ENCODE data around the gene KCNQ1.

Gene KCNQ1

DNA sequence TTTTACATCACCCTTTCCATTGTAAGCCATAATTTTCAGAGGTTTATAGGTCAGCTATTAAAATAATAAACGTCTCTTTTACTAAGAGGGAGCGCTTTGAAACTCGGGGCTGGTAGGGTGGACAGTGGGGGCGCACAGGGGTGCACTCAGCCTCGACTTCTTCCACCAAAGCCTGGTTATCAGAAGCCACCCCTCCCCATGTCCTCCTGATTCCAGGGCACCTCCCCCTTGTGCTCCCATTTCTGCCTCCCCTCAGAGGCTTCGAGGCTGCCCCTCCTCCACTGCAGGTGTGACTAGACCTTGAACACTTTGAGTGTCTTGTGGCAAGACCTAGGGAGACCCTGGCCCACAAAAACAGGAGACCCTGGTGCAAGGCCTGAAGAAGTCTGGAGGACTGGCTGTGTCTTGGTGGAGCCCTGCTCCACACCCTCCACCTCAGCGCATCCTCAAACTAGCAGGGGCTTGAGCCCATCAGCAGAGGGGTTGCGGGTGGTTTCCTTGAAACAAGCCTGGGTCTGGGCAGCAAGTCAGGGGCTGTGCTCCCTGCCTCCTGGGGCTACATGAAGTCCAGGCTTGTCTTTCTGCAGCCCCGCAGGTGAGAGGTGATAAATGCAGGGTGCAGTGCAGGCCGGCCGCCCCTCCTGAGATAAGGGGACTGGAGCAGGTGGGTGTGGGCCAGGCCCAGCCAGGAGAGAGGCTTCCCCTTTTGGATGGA, 437.7 kb downstream of the KCNQ1 start:
- no peak overlapping the region for H3K27ac ChIP-seq (ENCODE audit: low read depth, low read length)
- H3K4me1 ChIP-seq (ENCODE audit: control insufficient read depth, insufficient read depth, low read length), result peaks cover 24% of the 10 kb centered on the region
- peaks cover 74% of the 10 kb centered on the region for H3K27me3 ChIP-seq (ENCODE audit: control insufficient read depth, insufficient read depth, low read length)
- H3K9me3 ChIP-seq (ENCODE audit: control insufficient read depth, insufficient read depth, low read depth, low read length), result peaks cover 7% of the 10 kb centered on the region
- no peaks in the 10 kb centered on the region for H3K36me3 ChIP-seq (ENCODE audit: control insufficient read depth, insufficient read depth, low read length)
- no peak overlapping the region for H3K4me3 ChIP-seq (ENCODE audit: low read depth, low read length)
- H3K9ac ChIP-seq (ENCODE audit: low read length), result no peak overlapping the region

DNA sequence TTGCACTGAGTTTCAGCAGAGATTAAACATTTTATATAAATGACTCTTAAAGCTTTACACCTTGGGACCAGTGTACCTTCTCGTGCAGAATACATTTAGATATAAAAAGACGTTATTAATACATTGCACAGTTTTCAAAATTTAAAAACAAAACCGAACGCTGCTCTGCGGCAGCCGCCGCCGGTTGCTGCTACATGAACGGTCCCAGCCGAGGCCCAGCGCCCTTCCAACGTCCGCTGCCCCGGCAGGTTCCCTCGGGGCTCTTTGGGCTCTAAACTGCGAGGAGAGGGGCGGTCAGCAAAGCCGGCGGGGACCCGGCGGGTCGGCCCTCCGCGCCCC, 438.8 kb downstream of the KCNQ1 start:
- peaks cover 80% of the 10 kb centered on the region for H3K27me3 ChIP-seq (ENCODE audit: control insufficient read depth, insufficient read depth, low read length)
- H3K4me1 ChIP-seq (ENCODE audit: control insufficient read depth, insufficient read depth, low read length), result peaks cover 26% of the 10 kb centered on the region
- peak overlapping the region; percentile 64 for H3K4me3 ChIP-seq (ENCODE audit: low read depth, low read length)
- H3K9ac ChIP-seq (ENCODE audit: low read length), result no peak overlapping the region
- no peaks in the 10 kb centered on the region for H3K36me3 ChIP-seq (ENCODE audit: control insufficient read depth, insufficient read depth, low read length)
- H3K9me3 ChIP-seq (ENCODE audit: control insufficient read depth, insufficient read depth, low read depth, low read length), result peaks cover 5% of the 10 kb centered on the region
- H3K27ac ChIP-seq (ENCODE audit: low read depth, low read length), result no peak overlapping the region

GRCh38 chr11:2883979-2884815, 439.4 kb downstream of the KCNQ1 start:
- Histone ChIP-seq H3K4me1 (ENCODE audit: control insufficient read depth, insufficient read depth, low read length) (peaks cover 26% of the 10 kb centered on the region), H3K27me3 (ENCODE audit: control insufficient read depth, insufficient read depth, low read length) (peaks cover 76% of the 10 kb centered on the region), H3K9me3 (ENCODE audit: control insufficient read depth, insufficient read depth, low read depth, low read length) (no peaks in the 10 kb centered on the region; the same call in 1 of the 2 replicates), H3K4me3 (ENCODE audit: low read depth, low read length) (peak overlapping the region; percentile 64), H3K36me3 (ENCODE audit: control insufficient read depth, insufficient read depth, low read length) (no peaks in the 10 kb centered on the region), H3K9ac (ENCODE audit: low read length) (no peak overlapping the region), H3K27ac (ENCODE audit: low read depth, low read length) (no peak overlapping the region)

GRCh38 chr11:2885017-2885677, 440.3 kb downstream of the KCNQ1 start:
- peak overlapping the region; percentile 52 for H3K9ac ChIP-seq (ENCODE audit: low read length)
- no peak overlapping the region for H3K27ac ChIP-seq (ENCODE audit: low read depth, low read length)

DNA sequence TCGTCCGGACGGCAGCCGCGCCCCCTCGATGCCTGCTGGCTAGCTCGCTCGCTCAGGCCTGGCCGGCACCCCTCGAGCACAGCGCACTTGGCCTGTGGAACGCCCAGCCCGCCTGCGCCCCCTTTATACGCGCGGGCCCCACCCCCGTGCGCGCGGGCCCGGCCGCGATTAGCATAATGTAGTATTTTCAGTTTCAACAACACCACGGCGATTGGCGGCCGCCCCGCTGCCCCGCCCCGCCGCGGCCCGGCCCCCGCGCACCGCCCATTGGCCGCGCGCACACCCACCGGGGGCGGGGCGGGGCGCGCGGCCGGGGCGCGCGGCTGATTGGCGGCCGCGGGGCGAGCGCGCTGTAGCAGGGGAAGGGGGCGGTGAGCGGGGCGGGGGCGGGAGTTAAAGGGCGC, 440.9 kb downstream of the KCNQ1 start, which contains the start of gene CDKN1C:
Gene CDKN1C, minus strand, starts transcription at position 98 of the 404 bp plus-strand sequence. CDS start 319 bp downstream, outside the sequence.
- H3K4me1 ChIP-seq (ENCODE audit: control insufficient read depth, insufficient read depth, low read length), result peaks cover 27% of the 10 kb centered on the region
- H3K9me3 ChIP-seq (ENCODE audit: control insufficient read depth, insufficient read depth, low read depth, low read length), result no peaks in the 10 kb centered on the region
- no peak within 1 kb of the TSS; the same call in 1 of the 2 replicates for H3K27ac ChIP-seq (ENCODE audit: low read depth, low read length)
- peaks cover 63% of the 10 kb centered on the region for H3K27me3 ChIP-seq (ENCODE audit: control insufficient read depth, insufficient read depth, low read length)
- H3K9ac ChIP-seq (ENCODE audit: low read length), result peak within 1 kb of the TSS; percentile 77
- peak within 1 kb of the TSS; percentile 68 for H3K4me3 ChIP-seq (ENCODE audit: low read depth, low read length)
- no peaks in the 10 kb centered on the region for H3K36me3 ChIP-seq (ENCODE audit: control insufficient read depth, insufficient read depth, low read length)

More at GRCh38 chr11:2885017-2885677, 440.3 kb downstream of the KCNQ1 start:
- Histone ChIP-seq H3K36me3 (ENCODE audit: control insufficient read depth, insufficient read depth, low read length) (no peaks in the 10 kb centered on the region), H3K4me3 (ENCODE audit: low read depth, low read length) (peak overlapping the region; percentile 68), H3K9me3 (ENCODE audit: control insufficient read depth, insufficient read depth, low read depth, low read length) (no peaks in the 10 kb centered on the region), H3K27me3 (ENCODE audit: control insufficient read depth, insufficient read depth, low read length) (peaks cover 68% of the 10 kb centered on the region), H3K4me1 (ENCODE audit: control insufficient read depth, insufficient read depth, low read length) (peaks cover 26% of the 10 kb centered on the region)

GRCh38 chr11:2886191-2886894, 441.5 kb downstream of the KCNQ1 start:
- peak overlapping the region; percentile 44 for H3K4me3 ChIP-seq (ENCODE audit: low read depth, low read length)
- H3K9me3 ChIP-seq (ENCODE audit: control insufficient read depth, insufficient read depth, low read depth, low read length), result no peaks in the 10 kb centered on the region
- no peaks in the 10 kb centered on the region for H3K36me3 ChIP-seq (ENCODE audit: control insufficient read depth, insufficient read depth, low read length)
- peak overlapping the region; percentile 77 for H3K9ac ChIP-seq (ENCODE audit: low read length)
- peaks cover 57% of the 10 kb centered on the region for H3K27me3 ChIP-seq (ENCODE audit: control insufficient read depth, insufficient read depth, low read length)
- no peak overlapping the region; the same call in 1 of the 2 replicates for H3K27ac ChIP-seq (ENCODE audit: low read depth, low read length)
- peaks cover 33% of the 10 kb centered on the region for H3K4me1 ChIP-seq (ENCODE audit: control insufficient read depth, insufficient read depth, low read length)

DNA sequence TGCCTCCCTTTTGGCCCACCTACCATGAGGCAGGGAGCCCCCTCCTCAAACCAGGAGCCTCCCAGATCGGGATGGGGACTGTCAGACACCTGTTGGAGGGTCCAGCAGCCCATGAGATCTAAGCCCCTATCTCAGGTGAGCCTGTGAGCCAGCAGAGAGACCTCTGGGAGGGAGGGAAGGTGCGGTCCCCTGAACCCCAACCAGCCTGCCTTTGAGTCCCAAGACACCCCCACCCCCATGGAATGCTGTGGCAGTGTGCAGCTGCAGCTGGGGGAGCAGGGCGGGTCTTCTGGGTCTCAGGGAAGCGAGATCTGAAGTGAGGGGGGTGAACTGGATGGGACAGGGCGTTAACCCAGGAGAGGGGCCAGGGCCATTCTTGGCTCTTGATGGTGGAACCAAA, 442.1 kb downstream of the KCNQ1 start:
- Histone ChIP-seq H3K36me3 (ENCODE audit: control insufficient read depth, insufficient read depth, low read length) (no peaks in the 10 kb centered on the region), H3K9ac (ENCODE audit: low read length) (no peak overlapping the region), H3K4me3 (ENCODE audit: low read depth, low read length) (no peak overlapping the region), H3K4me1 (ENCODE audit: control insufficient read depth, insufficient read depth, low read length) (peaks cover 39% of the 10 kb centered on the region), H3K9me3 (ENCODE audit: control insufficient read depth, insufficient read depth, low read depth, low read length) (no peaks in the 10 kb centered on the region), H3K27ac (ENCODE audit: low read depth, low read length) (no peak overlapping the region), H3K27me3 (ENCODE audit: control insufficient read depth, insufficient read depth, low read length) (peaks cover 51% of the 10 kb centered on the region)

DNA sequence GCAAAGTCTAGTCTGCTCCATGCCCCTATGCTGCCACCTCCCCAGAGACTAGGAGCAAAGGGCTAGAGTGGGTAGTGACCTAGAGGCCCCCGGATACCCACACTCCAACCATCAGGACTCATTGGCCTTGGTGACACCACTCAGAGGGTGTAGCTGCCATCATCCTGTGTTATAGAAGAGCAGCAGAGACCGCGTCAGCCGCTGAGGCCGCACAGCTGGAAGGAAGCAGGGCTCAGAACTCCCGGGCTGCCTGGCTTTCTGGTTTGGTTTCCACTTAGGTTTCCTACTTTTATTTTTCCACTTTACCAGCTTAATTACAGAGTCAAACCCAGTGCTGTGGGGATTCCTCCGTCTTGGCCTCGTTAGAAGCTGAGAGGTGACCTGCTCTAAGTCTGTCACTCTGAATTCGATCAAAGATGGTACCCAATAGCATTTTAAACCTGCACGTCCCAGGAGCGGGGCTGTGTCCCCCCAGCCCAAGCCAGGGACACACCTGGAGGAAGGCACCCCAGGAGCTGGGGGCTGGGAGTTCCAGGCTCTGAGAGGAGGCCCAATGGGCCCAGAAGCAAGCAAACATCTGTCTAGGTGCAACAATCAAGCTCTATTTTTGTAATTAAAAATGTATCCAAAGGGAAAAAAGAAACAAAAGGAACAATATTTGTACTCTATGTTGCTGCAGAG, 442.8 kb downstream of the KCNQ1 start:
- H3K27ac ChIP-seq (ENCODE audit: low read depth, low read length), result no peak overlapping the region
- H3K4me1 ChIP-seq (ENCODE audit: control insufficient read depth, insufficient read depth, low read length), result peaks cover 43% of the 10 kb centered on the region
- H3K9me3 ChIP-seq (ENCODE audit: control insufficient read depth, insufficient read depth, low read depth, low read length), result no peaks in the 10 kb centered on the region
- H3K4me3 ChIP-seq (ENCODE audit: low read depth, low read length), result no peak overlapping the region
- no peak overlapping the region for H3K9ac ChIP-seq (ENCODE audit: low read length)
- H3K27me3 ChIP-seq (ENCODE audit: control insufficient read depth, insufficient read depth, low read length), result peaks cover 44% of the 10 kb centered on the region
- H3K36me3 ChIP-seq (ENCODE audit: control insufficient read depth, insufficient read depth, low read length), result no peaks in the 10 kb centered on the region

GRCh38 chr11:2888266-2888968, 443.6 kb downstream of the KCNQ1 start:
- Histone ChIP-seq H3K27me3 (ENCODE audit: control insufficient read depth, insufficient read depth, low read length) (peaks cover 36% of the 10 kb centered on the region), H3K27ac (ENCODE audit: low read depth, low read length) (no peak overlapping the region), H3K4me3 (ENCODE audit: low read depth, low read length) (no peak overlapping the region), H3K36me3 (ENCODE audit: control insufficient read depth, insufficient read depth, low read length) (no peaks in the 10 kb centered on the region), H3K9me3 (ENCODE audit: control insufficient read depth, insufficient read depth, low read depth, low read length) (no peaks in the 10 kb centered on the region), H3K9ac (ENCODE audit: low read length) (no peak overlapping the region), H3K4me1 (ENCODE audit: control insufficient read depth, insufficient read depth, low read length) (peaks cover 36% of the 10 kb centered on the region)
